ENCODE measurements around the gene PIP5K1B.

DNA sequence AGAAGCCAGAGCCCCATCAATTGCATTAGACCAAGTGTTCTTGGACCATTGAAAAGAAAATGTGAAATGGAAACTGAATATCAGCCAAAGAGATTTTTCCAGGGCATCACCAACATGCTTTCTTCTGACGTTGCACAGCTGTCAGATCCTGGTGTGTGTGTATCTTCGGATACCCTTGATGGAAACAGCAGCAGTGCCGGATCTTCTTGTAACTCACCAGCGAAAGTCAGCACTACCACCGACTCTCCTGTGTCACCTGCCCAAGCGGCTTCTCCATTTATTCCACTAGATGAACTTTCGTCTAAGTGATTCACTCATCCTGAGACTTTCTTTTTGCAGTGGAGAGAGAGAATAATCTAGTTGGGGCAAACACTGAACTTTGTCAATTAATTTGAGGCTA is 75.7 kb downstream of the PIP5K1B start:
- TF ChIP-seq, protein P1, sequence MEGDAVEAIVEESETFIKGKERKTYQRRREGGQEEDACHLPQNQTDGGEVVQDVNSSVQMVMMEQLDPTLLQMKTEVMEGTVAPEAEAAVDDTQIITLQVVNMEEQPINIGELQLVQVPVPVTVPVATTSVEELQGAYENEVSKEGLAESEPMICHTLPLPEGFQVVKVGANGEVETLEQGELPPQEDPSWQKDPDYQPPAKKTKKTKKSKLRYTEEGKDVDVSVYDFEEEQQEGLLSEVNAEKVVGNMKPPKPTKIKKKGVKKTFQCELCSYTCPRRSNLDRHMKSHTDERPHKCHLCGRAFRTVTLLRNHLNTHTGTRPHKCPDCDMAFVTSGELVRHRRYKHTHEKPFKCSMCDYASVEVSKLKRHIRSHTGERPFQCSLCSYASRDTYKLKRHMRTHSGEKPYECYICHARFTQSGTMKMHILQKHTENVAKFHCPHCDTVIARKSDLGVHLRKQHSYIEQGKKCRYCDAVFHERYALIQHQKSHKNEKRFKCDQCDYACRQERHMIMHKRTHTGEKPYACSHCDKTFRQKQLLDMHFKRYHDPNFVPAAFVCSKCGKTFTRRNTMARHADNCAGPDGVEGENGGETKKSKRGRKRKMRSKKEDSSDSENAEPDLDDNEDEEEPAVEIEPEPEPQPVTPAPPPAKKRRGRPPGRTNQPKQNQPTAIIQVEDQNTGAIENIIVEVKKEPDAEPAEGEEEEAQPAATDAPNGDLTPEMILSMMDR (IDR thresholded peaks at IDR 0.05; ENCODE audit: low read length), result no peak
- no peak for TF ChIP-seq EZH2 (IDR thresholded peaks at IDR 0.05; ENCODE audit: borderline replicate concordance, low read length)
